Measurements from ENCODE around the gene TLK2.

DNA sequence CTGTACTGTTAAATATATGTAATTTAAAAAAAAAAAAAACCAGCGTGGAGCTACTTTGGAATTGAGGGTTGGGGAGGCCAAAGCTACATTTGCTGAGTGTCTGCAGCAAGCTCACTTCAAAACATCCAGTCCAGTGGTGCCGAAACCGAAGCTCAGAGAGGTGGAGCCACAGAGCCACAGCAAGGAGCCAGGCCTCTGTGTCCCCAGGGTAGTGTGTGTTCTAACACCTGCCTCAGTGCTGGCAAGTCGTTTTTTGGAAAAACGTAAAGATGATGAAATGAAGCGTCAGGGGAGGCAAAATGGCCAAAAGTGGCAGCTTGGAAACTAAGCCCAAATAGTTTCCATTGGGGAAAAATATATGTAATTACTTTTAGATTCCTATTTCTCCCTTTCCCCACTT, 112.7 kb downstream of the TLK2 start:
- TF ChIP-seq, protein P1, sequence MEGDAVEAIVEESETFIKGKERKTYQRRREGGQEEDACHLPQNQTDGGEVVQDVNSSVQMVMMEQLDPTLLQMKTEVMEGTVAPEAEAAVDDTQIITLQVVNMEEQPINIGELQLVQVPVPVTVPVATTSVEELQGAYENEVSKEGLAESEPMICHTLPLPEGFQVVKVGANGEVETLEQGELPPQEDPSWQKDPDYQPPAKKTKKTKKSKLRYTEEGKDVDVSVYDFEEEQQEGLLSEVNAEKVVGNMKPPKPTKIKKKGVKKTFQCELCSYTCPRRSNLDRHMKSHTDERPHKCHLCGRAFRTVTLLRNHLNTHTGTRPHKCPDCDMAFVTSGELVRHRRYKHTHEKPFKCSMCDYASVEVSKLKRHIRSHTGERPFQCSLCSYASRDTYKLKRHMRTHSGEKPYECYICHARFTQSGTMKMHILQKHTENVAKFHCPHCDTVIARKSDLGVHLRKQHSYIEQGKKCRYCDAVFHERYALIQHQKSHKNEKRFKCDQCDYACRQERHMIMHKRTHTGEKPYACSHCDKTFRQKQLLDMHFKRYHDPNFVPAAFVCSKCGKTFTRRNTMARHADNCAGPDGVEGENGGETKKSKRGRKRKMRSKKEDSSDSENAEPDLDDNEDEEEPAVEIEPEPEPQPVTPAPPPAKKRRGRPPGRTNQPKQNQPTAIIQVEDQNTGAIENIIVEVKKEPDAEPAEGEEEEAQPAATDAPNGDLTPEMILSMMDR (IDR thresholded peaks at IDR 0.05) = no peak
- TF ChIP-seq, protein P2, sequence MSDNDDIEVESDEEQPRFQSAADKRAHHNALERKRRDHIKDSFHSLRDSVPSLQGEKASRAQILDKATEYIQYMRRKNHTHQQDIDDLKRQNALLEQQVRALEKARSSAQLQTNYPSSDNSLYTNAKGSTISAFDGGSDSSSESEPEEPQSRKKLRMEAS (CRISPR knock-in tag; IDR thresholded peaks at IDR 0.05) = no peak
- TF ChIP-seq ZNF317 (CRISPR knock-in tag; IDR thresholded peaks at IDR 0.05; ENCODE audit: borderline replicate concordance, low read depth) = no peak
- TF ChIP-seq, protein P3, sequence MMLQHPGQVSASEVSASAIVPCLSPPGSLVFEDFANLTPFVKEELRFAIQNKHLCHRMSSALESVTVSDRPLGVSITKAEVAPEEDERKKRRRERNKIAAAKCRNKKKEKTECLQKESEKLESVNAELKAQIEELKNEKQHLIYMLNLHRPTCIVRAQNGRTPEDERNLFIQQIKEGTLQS (CRISPR knock-in tag; conservative IDR thresholded peaks at IDR 0.05) = no peak
- TF ChIP-seq, protein P4, sequence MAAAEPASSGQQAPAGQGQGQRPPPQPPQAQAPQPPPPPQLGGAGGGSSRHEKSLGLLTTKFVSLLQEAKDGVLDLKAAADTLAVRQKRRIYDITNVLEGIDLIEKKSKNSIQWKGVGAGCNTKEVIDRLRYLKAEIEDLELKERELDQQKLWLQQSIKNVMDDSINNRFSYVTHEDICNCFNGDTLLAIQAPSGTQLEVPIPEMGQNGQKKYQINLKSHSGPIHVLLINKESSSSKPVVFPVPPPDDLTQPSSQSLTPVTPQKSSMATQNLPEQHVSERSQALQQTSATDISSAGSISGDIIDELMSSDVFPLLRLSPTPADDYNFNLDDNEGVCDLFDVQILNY (CRISPR knock-in tag; IDR thresholded peaks at IDR 0.05) = no peak
- TF ChIP-seq, protein P5, sequence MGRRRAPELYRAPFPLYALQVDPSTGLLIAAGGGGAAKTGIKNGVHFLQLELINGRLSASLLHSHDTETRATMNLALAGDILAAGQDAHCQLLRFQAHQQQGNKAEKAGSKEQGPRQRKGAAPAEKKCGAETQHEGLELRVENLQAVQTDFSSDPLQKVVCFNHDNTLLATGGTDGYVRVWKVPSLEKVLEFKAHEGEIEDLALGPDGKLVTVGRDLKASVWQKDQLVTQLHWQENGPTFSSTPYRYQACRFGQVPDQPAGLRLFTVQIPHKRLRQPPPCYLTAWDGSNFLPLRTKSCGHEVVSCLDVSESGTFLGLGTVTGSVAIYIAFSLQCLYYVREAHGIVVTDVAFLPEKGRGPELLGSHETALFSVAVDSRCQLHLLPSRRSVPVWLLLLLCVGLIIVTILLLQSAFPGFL (CRISPR knock-in tag; IDR thresholded peaks at IDR 0.05; ENCODE audit: borderline replicate concordance) = no peak
- TF ChIP-seq, protein P6, sequence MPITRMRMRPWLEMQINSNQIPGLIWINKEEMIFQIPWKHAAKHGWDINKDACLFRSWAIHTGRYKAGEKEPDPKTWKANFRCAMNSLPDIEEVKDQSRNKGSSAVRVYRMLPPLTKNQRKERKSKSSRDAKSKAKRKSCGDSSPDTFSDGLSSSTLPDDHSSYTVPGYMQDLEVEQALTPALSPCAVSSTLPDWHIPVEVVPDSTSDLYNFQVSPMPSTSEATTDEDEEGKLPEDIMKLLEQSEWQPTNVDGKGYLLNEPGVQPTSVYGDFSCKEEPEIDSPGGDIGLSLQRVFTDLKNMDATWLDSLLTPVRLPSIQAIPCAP (CRISPR knock-in tag; IDR thresholded peaks at IDR 0.05) = no peak
- TF ChIP-seq, protein P7, sequence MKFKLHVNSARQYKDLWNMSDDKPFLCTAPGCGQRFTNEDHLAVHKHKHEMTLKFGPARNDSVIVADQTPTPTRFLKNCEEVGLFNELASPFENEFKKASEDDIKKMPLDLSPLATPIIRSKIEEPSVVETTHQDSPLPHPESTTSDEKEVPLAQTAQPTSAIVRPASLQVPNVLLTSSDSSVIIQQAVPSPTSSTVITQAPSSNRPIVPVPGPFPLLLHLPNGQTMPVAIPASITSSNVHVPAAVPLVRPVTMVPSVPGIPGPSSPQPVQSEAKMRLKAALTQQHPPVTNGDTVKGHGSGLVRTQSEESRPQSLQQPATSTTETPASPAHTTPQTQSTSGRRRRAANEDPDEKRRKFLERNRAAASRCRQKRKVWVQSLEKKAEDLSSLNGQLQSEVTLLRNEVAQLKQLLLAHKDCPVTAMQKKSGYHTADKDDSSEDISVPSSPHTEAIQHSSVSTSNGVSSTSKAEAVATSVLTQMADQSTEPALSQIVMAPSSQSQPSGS (CRISPR knock-in tag; IDR thresholded peaks at IDR 0.05; ENCODE audit: borderline replicate concordance, low read depth) = no peak
- no peak for TF ChIP-seq CREM (CRISPR knock-in tag; IDR thresholded peaks at IDR 0.05)
- no peak for TF ChIP-seq GRHL2 (CRISPR knock-in tag; IDR thresholded peaks at IDR 0.05; ENCODE audit: insufficient replicate concordance, severe bottlenecking)
